ENCODE results near the gene ANKRD22.

DNA sequence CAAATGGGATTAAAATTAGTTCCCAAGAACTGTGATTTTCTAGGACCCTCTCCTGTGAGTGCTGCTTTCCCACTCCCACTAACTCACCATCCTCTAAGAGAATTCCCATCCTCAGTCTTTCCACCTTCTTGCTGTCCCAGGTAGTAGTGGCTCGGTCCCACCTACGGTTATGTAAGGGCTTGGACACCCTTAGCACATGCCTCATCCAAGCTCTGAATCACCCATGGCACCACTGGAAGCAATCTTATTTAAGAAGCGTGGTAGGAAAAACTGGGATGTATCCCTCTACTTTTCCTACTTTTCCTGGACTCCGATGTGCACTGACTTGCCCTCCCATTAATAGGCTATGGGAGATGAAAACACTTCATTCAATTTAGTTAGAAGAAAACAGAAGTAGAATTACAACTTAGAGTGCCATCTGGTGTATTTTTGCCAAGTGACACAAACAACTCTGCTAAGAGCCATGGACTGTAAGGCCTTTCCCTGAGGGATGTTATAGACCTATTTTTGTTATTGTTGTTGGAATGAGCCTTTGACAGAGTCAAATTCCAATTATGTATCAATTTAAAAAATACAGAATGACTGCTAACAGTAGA is 13.7 kb upstream of the ANKRD22 start:
- no peak for TF ChIP-seq ARNTL (CRISPR knock-in tag; IDR thresholded peaks at IDR 0.05; ENCODE audit: borderline replicate concordance, low read depth)
- no peak for TF ChIP-seq BACH2 (CRISPR knock-in tag; IDR thresholded peaks at IDR 0.05; ENCODE audit: borderline replicate concordance)
- no peak for TF ChIP-seq OSR1 (CRISPR knock-in tag; IDR thresholded peaks at IDR 0.05)
- no peak for TF ChIP-seq ZFP30 (CRISPR knock-in tag; IDR thresholded peaks at IDR 0.05)
- TF ChIP-seq ZC3H10 (CRISPR knock-in tag; IDR thresholded peaks at IDR 0.05) = no peak
- TF ChIP-seq, protein P1, sequence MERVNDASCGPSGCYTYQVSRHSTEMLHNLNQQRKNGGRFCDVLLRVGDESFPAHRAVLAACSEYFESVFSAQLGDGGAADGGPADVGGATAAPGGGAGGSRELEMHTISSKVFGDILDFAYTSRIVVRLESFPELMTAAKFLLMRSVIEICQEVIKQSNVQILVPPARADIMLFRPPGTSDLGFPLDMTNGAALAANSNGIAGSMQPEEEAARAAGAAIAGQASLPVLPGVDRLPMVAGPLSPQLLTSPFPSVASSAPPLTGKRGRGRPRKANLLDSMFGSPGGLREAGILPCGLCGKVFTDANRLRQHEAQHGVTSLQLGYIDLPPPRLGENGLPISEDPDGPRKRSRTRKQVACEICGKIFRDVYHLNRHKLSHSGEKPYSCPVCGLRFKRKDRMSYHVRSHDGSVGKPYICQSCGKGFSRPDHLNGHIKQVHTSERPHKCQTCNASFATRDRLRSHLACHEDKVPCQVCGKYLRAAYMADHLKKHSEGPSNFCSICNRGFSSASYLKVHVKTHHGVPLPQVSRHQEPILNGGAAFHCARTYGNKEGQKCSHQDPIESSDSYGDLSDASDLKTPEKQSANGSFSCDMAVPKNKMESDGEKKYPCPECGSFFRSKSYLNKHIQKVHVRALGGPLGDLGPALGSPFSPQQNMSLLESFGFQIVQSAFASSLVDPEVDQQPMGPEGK (CRISPR knock-in tag; IDR thresholded peaks at IDR 0.05; ENCODE audit: borderline replicate concordance) = no peak
- TF ChIP-seq ISL1 (CRISPR knock-in tag; IDR thresholded peaks at IDR 0.05) = no peak
- TF ChIP-seq SNAI2 (CRISPR knock-in tag; IDR thresholded peaks at IDR 0.05) = no peak
- TF ChIP-seq ZNF70 (CRISPR knock-in tag; IDR thresholded peaks at IDR 0.05) = no peak

Measured in SK-N-SH treated with all-trans-retinoic acid at 6 μM for 48 hours (cell line).